ENCODE results near the gene CLEC7A.

CLEC7A gene

GRCh38 chr12:10086387-10086786 is 43.6 kb downstream of the CLEC7A start:
- TF ChIP-seq POLR2A (IDR thresholded peaks at IDR 0.05; ENCODE audit: low read depth, low read length) = no peak
- TF ChIP-seq POU2F2 (IDR thresholded peaks at IDR 0.05; ENCODE audit: low read depth, low read length) = no peak
- FAIRE-seq = no peak

DNA sequence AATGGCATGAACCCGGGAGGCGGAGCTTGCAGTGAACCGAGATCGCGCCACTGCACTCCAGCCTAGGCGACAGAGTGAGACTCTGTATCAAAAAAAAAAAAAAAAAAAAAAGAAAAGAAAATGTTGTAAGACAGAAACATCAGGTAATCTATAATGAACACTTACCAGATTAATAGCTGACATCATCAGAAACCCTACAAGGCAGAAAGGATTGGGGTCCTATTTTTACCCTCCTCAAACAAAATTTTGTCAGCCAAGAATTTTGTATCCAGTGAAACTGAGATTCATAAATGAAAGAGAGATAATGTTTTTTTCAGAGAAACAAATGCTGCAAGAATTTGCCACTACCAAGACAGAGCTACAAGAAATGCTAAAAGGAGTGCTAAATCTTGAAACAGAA is 45.3 kb downstream of the CLEC7A start:
- no peak for TF ChIP-seq POLR2A (IDR thresholded peaks at IDR 0.05; ENCODE audit: low read depth, low read length)
- TF ChIP-seq TAF1 (IDR thresholded peaks at IDR 0.05; ENCODE audit: low read depth, low read length) = no peak
- no peak for TF ChIP-seq POU2F2 (IDR thresholded peaks at IDR 0.05; ENCODE audit: low read depth, low read length)
- no peak for TF ChIP-seq SPI1 (IDR thresholded peaks at IDR 0.05; ENCODE audit: low read depth, low read length)
- TF ChIP-seq POLR2AphosphoS5 (IDR thresholded peaks at IDR 0.05; ENCODE audit: low read depth, low read length) = no peak
- TF ChIP-seq PAX5 (IDR thresholded peaks at IDR 0.05; ENCODE audit: insufficient read depth, low read length, severe bottlenecking) = no peak
- FAIRE-seq = no peak
- DNase-seq (ENCODE audit: insufficient read length, low spot score) = no peak

More at GRCh38 chr12:10086387-10086786, 43.6 kb downstream of the CLEC7A start:
- DNase-seq (ENCODE audit: insufficient read length, low spot score) = no peak

DNA sequence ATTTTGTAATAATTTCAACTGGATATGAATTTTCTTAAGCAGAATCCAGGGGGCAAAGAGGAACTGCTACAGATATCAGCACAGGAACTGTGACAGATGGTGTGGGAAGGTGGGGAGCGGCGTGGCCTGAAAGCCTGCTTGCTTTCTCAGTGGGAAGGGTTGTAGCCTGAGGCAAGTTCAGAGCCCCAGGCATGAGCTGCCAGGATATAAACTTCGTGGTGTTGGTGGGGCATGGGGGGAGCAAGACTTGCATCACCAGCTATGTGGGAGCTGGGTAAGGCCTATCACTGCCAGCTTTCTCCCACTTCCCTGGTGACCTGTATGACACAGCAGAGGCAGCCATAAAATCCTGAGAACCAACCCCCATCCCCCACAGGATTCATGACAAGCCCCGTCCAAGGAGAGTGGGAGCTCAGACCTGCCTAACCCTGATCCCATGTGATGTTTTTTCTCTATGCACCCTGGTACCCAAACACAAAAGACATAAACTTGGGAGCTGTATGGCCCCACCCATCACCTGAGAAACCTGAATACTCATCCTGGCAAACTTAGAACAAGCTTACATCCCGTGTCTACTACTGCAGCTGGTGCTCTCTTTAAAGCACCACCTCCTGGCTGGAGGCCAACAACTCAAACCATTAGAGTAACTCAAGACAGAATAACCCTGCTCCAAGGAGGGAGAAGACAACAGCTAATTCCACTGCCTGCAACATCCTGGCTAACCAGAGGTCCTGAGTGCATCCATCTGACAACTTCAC is 47.7 kb downstream of the CLEC7A start:
- FAIRE-seq (no peak), DNase-seq (ENCODE audit: insufficient read length, low spot score) (no peak)
- TF ChIP-seq SPI1 (IDR thresholded peaks at IDR 0.05; ENCODE audit: low read depth, low read length) (no peak), POLR2A (IDR thresholded peaks at IDR 0.05; ENCODE audit: low read depth, low read length) (no peak), POU2F2 (IDR thresholded peaks at IDR 0.05; ENCODE audit: low read depth, low read length) (no peak), POLR2AphosphoS5 (IDR thresholded peaks at IDR 0.05; ENCODE audit: low read depth, low read length) (no peak), TAF1 (IDR thresholded peaks at IDR 0.05; ENCODE audit: low read depth, low read length) (no peak), PAX5 (IDR thresholded peaks at IDR 0.05; ENCODE audit: insufficient read depth, low read length, severe bottlenecking) (no peak)

GRCh38 chr12:10075451-10075850 is 54.5 kb downstream of the CLEC7A start:
- DNase-seq (ENCODE audit: insufficient read length, low spot score) (no peak), FAIRE-seq (no peak)
- TF ChIP-seq SPI1 (IDR thresholded peaks at IDR 0.05; ENCODE audit: low read depth, low read length) = no peak
- TF ChIP-seq POLR2AphosphoS5 (IDR thresholded peaks at IDR 0.05; ENCODE audit: low read depth, low read length) = no peak
- no peak for TF ChIP-seq TAF1 (IDR thresholded peaks at IDR 0.05; ENCODE audit: low read depth, low read length)
- no peak for TF ChIP-seq POU2F2 (IDR thresholded peaks at IDR 0.05; ENCODE audit: low read depth, low read length)
- TF ChIP-seq PAX5 (IDR thresholded peaks at IDR 0.05; ENCODE audit: insufficient read depth, low read length, severe bottlenecking) = no peak

DNA sequence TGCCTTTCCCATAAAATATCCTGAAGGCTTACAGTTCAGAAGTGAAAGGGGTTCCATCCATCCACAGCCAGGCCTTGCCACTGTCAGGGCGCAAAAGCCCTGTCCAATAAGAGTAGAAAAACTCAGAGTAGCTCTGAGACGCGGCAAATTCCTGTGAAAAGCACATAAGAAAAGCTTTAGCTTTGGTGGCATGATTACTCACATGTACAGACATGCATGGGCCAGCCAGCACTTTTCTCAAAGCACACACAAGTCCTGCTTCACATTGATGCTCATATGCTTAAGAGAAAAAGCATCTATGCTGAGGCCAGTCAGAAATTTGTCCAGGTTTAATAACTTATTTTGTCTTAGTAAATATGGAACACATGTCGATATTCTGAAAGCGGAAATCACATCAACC is 56.7 kb downstream of the CLEC7A start:
- FAIRE-seq (no peak), DNase-seq (ENCODE audit: insufficient read length, low spot score) (no peak)
- TF ChIP-seq POU2F2 (IDR thresholded peaks at IDR 0.05; ENCODE audit: low read depth, low read length) (no peak), POLR2AphosphoS5 (IDR thresholded peaks at IDR 0.05; ENCODE audit: low read depth, low read length) (no peak), SPI1 (IDR thresholded peaks at IDR 0.05; ENCODE audit: low read depth, low read length) (no peak), POLR2A (IDR thresholded peaks at IDR 0.05; ENCODE audit: low read depth, low read length) (no peak), TAF1 (IDR thresholded peaks at IDR 0.05; ENCODE audit: low read depth, low read length) (no peak), PAX5 (IDR thresholded peaks at IDR 0.05; ENCODE audit: insufficient read depth, low read length, severe bottlenecking) (no peak)

DNA sequence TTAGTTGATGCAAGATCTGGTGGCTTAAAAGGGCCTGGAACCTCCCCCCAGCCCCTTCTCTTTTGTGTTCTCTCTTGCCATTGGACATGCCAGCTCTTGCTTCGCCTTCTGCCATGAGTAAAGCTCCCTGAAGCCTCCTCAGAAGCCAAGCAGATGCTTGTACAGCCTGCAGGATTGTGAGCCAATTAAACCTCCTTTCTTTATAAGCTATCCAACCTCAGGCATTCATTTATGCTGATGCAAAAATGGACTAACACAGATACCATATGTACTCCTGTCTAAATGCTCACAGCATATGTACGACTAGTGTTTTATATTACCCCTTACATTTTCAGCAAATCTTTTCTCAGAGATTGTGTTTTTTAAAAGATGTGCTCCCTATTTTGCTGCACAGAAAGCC is 57.9 kb downstream of the CLEC7A start:
- no peak for FAIRE-seq
- DNase-seq (ENCODE audit: insufficient read length, low spot score) = no peak
- no peak for TF ChIP-seq POLR2A (IDR thresholded peaks at IDR 0.05; ENCODE audit: low read depth, low read length)
- TF ChIP-seq SPI1 (IDR thresholded peaks at IDR 0.05; ENCODE audit: low read depth, low read length) = no peak
- TF ChIP-seq POU2F2 (IDR thresholded peaks at IDR 0.05; ENCODE audit: low read depth, low read length) = no peak
- TF ChIP-seq POLR2AphosphoS5 (IDR thresholded peaks at IDR 0.05; ENCODE audit: low read depth, low read length) = no peak
- no peak for TF ChIP-seq PAX5 (IDR thresholded peaks at IDR 0.05; ENCODE audit: insufficient read depth, low read length, severe bottlenecking)
- TF ChIP-seq TAF1 (IDR thresholded peaks at IDR 0.05; ENCODE audit: low read depth, low read length) = no peak

GRCh38 chr12:10070380-10070779 is 59.6 kb downstream of the CLEC7A start:
- FAIRE-seq = no peak
- peak; percentile 83 for TF ChIP-seq SPI1 (IDR thresholded peaks at IDR 0.05; ENCODE audit: low read depth, low read length)
- no peak for TF ChIP-seq TAF1 (IDR thresholded peaks at IDR 0.05; ENCODE audit: low read depth, low read length)
- no peak for TF ChIP-seq POU2F2 (IDR thresholded peaks at IDR 0.05; ENCODE audit: low read depth, low read length)
- no peak for TF ChIP-seq POLR2AphosphoS5 (IDR thresholded peaks at IDR 0.05; ENCODE audit: low read depth, low read length)
- DNase-seq (ENCODE audit: insufficient read length, low spot score) = no peak

DNA sequence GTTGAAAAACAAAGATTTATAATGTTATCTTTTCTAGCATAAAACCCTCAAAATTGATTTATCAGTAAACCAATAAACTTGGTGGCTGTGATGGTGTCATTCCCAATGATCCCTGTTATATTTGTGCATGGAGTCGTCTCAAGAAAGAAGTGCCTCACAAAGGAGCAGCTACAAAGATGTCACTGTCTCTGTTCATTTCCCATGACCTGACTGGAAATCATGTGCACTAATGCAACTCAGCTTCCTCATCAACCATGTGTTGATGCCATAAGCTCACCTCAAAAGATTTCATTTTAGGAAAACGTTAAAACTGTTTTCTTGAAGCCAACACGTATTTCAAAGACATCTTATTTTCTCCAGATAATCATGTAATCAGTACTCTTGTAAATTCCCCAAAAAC is 60.0 kb downstream of the CLEC7A start:
- TF ChIP-seq POLR2AphosphoS5 (IDR thresholded peaks at IDR 0.05; ENCODE audit: low read depth, low read length) (no peak), POLR2A (IDR thresholded peaks at IDR 0.05; ENCODE audit: low read depth, low read length) (no peak), PAX5 (IDR thresholded peaks at IDR 0.05; ENCODE audit: insufficient read depth, low read length, severe bottlenecking) (no peak), POU2F2 (IDR thresholded peaks at IDR 0.05; ENCODE audit: low read depth, low read length) (no peak), TAF1 (IDR thresholded peaks at IDR 0.05; ENCODE audit: low read depth, low read length) (no peak), SPI1 (IDR thresholded peaks at IDR 0.05; ENCODE audit: low read depth, low read length) (no peak)
- FAIRE-seq (no peak), DNase-seq (ENCODE audit: insufficient read length, low spot score) (no peak)

DNA sequence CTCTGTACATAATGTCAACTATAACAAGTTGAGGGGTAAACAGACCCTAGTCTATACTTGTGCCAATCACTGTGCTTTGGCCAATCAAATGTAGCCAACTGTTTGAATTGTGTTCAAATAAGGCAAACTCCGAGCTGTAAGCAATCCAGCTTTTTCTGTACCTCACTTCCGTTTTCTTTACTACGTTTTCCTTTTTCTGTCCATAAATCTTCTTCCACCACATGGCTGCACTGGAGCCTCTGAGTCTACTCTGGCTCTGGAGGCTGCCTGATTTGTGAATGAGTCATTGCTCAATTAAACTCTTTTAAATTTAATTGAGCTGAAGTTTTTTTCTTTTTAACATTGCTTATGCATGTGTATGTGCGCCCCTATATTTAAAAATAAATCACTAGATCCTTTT is 60.9 kb downstream of the CLEC7A start:
- no peak for DNase-seq (ENCODE audit: insufficient read length, low spot score)
- TF ChIP-seq POLR2A (IDR thresholded peaks at IDR 0.05; ENCODE audit: low read depth, low read length) (no peak), POU2F2 (IDR thresholded peaks at IDR 0.05; ENCODE audit: low read depth, low read length) (no peak), PAX5 (IDR thresholded peaks at IDR 0.05; ENCODE audit: insufficient read depth, low read length, severe bottlenecking) (no peak), POLR2AphosphoS5 (IDR thresholded peaks at IDR 0.05; ENCODE audit: low read depth, low read length) (no peak), TAF1 (IDR thresholded peaks at IDR 0.05; ENCODE audit: low read depth, low read length) (no peak), SPI1 (IDR thresholded peaks at IDR 0.05; ENCODE audit: low read depth, low read length) (no peak)
- FAIRE-seq = no peak

DNA sequence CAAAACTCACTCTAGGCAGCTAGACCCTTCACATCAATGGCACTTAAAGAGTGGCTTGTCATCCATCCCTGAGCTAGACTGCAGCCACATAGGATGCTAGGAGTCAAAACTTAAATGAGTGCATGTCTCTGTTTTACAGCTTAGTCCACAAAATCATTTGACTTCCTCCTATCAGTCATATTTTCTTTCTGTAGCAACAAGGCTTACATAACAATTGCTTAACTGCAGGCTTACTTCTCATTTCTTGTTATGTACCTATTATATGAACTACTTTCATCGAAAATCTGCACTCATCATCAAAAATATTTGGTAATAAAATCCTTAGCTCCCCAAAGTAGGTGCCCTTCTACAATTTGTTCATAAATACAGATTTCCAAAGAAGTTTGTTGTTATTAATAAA is 61.4 kb downstream of the CLEC7A start:
- TF ChIP-seq TAF1 (IDR thresholded peaks at IDR 0.05; ENCODE audit: low read depth, low read length) = no peak
- TF ChIP-seq POLR2AphosphoS5 (IDR thresholded peaks at IDR 0.05; ENCODE audit: low read depth, low read length) = no peak
- no peak for TF ChIP-seq POU2F2 (IDR thresholded peaks at IDR 0.05; ENCODE audit: low read depth, low read length)
- TF ChIP-seq PAX5 (IDR thresholded peaks at IDR 0.05; ENCODE audit: insufficient read depth, low read length, severe bottlenecking) = no peak
- no peak for TF ChIP-seq POLR2A (IDR thresholded peaks at IDR 0.05; ENCODE audit: low read depth, low read length)
- TF ChIP-seq SPI1 (IDR thresholded peaks at IDR 0.05; ENCODE audit: low read depth, low read length) = no peak
- DNase-seq (ENCODE audit: insufficient read length, low spot score) (no peak), FAIRE-seq (no peak)

All from GM12891 (cell line).